Measurements from ENCODE around the gene GPD1L.

Gene GPD1L

GRCh38 chr3:32194653-32195052 lies 88.2 kb downstream of the GPD1L start:
- no peak overlapping the region for H3K4me3 ChIP-seq (ENCODE audit: low read depth, low read length)
- no peak for TF ChIP-seq CTCF (IDR thresholded peaks at IDR 0.05; ENCODE audit: low read depth, low read length)

- H3K4me3 ChIP-seq (ENCODE audit: low read depth, low read length) = no peak overlapping the region
- TF ChIP-seq CTCF (IDR thresholded peaks at IDR 0.05; ENCODE audit: low read depth, low read length) = no peak
These were observed 89.6 kb downstream of the GPD1L start for GRCh38 chr3:32195995-32196540.

- TF ChIP-seq CTCF (IDR thresholded peaks at IDR 0.05; ENCODE audit: low read depth, low read length) = no peak
These were observed 91.6 kb downstream of the GPD1L start for GRCh38 chr3:32197991-32198390.

GRCh38 chr3:32198714-32199113 lies 92.3 kb downstream of the GPD1L start:
- H3K4me3 ChIP-seq (ENCODE audit: low read depth, low read length) = no peak overlapping the region
- no peak for TF ChIP-seq CTCF (IDR thresholded peaks at IDR 0.05; ENCODE audit: low read depth, low read length)

More at GRCh38 chr3:32197991-32198390, 91.6 kb downstream of the GPD1L start:
- H3K4me3 ChIP-seq (ENCODE audit: low read depth, low read length) = no peak overlapping the region

- no peak overlapping the region for H3K4me3 ChIP-seq (ENCODE audit: low read depth, low read length)
- no peak for TF ChIP-seq CTCF (IDR thresholded peaks at IDR 0.05; ENCODE audit: low read depth, low read length)
These were observed 94.1 kb downstream of the GPD1L start for GRCh38 chr3:32200490-32200889.

- TF ChIP-seq CTCF (IDR thresholded peaks at IDR 0.05; ENCODE audit: low read depth, low read length) = no peak
- H3K4me3 ChIP-seq (ENCODE audit: low read depth, low read length) = no peak overlapping the region
These were observed 94.8 kb downstream of the GPD1L start for GRCh38 chr3:32200992-32201758.

GRCh38 chr3:32202496-32202895 lies 96.1 kb downstream of the GPD1L start:
- TF ChIP-seq CTCF (IDR thresholded peaks at IDR 0.05; ENCODE audit: low read depth, low read length) = no peak
- no peak overlapping the region for H3K4me3 ChIP-seq (ENCODE audit: low read depth, low read length)

All from WI38 (cell line).